ENCODE measurements around the gene CDH13. TPM values are rescaled to one million over a fixed set of nuclear protein-coding genes. Genes with fewer than 3 reads are reported as not detected.

Gene CDH13
- total and polyA plus RNA-seq, 2 experiments from 2014 or later, result 2.9 to 4.8 TPM

DNA sequence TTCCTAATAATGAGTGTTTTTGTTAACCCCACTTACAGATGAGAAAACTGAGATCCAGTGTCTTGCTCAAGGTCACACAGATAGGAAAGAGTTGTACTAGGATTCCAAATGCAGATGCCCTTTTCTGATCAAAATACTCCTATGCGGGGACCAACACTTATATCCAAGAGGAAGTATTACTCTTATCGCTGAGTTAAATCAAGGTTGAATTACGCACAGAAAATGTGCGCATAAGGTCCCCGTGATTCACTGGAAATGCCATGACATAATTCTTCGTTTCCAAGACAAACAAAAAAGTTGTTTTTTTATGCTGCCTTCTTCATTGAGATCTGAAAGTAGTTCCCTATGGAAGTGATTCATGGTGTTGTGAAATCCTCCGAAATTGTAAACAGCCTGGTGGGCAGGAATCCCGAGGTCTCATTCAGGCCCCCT is 717.2 kb downstream of the CDH13 start:
- H3K27me3 ChIP-seq, result no peaks in the 10 kb centered on the region
- H3K4me1 ChIP-seq (ENCODE audit: low read depth), result no peaks in the 10 kb centered on the region
- H3K9me3 ChIP-seq (ENCODE audit: low read depth), result no peaks in the 10 kb centered on the region
- TF ChIP-seq, protein P1, sequence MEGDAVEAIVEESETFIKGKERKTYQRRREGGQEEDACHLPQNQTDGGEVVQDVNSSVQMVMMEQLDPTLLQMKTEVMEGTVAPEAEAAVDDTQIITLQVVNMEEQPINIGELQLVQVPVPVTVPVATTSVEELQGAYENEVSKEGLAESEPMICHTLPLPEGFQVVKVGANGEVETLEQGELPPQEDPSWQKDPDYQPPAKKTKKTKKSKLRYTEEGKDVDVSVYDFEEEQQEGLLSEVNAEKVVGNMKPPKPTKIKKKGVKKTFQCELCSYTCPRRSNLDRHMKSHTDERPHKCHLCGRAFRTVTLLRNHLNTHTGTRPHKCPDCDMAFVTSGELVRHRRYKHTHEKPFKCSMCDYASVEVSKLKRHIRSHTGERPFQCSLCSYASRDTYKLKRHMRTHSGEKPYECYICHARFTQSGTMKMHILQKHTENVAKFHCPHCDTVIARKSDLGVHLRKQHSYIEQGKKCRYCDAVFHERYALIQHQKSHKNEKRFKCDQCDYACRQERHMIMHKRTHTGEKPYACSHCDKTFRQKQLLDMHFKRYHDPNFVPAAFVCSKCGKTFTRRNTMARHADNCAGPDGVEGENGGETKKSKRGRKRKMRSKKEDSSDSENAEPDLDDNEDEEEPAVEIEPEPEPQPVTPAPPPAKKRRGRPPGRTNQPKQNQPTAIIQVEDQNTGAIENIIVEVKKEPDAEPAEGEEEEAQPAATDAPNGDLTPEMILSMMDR (IDR thresholded peaks at IDR 0.05; ENCODE audit: low read depth, low read length), result no peak
- H3K36me3 ChIP-seq, result no peaks in the 10 kb centered on the region
- peak in 1 of 2 donors; percentile 94 for DNase-seq (ENCODE audit: low read depth in 1 of 2, low spot score in 1 of 2)
- H3K27ac ChIP-seq, result no peak overlapping the region
- H3K4me3 ChIP-seq, result no peak overlapping the region

DNA sequence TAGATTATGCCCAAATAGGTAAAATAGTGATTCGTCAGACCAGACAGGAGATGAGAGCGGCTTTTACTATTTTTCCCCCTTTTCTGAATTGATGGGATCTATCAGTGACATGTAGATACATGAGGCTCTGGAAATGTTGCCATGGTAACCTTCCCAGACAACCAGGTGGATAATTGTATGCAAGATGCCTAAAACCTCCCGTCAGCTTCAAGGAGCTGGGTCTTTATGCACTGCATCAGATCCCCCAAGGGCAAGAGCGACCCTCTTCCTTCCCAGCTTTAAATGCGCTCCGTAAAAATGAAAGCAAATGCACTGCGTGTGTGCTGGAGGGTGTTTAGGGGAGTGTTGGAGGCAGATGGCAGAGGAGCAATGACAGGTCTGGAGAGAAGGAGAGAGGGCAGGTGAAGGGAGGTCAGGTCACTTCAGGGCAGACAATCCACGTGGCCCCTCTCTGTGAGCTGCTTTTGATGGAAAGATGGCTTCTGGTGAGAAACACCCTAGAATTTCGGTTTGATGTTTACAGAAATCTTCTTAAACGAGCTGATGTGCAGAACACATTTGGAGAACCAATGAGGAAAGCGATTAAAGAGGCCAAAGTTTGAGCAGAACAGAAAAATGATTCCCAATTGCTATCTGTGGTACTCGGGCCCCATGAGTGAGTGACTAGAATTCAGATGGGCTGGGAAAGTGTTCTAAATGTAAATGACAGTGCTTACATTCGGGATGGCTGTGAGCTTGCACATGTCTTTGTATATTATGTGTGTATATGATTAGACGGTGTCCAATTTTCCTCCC is 719.3 kb downstream of the CDH13 start:
- Histone ChIP-seq H3K9me3 (ENCODE audit: low read depth) (no peaks in the 10 kb centered on the region), H3K27ac (no peak overlapping the region), H3K36me3 (no peaks in the 10 kb centered on the region), H3K4me1 (ENCODE audit: low read depth) (no peaks in the 10 kb centered on the region), H3K4me3 (no peak overlapping the region), H3K27me3 (no peaks in the 10 kb centered on the region)
- DNase-seq (ENCODE audit: low read depth in 1 of 2, low spot score in 1 of 2), result no peak
- TF ChIP-seq, protein P1 (IDR thresholded peaks at IDR 0.05; ENCODE audit: low read depth, low read length), result no peak

DNA sequence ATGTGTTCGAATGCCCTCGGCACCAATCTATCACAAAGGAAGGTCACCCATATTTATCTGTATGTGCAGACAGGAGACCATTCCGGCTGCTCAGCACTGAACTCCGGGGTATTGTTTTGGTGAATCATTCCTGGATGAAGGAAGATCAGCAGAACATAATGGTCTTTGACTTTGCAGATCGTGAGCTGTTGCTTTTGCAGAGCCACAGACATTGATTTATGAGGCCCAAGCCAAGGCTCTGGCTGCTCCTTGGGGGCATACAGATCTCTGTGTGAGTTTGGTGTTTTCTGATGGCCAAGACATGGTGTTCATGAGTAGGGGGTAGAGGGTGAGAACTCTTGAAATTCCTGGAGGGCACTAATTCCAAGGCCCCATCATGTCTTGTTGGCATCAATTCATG is 722.2 kb downstream of the CDH13 start:
- no peaks in the 10 kb centered on the region for H3K9me3 ChIP-seq (ENCODE audit: low read depth)
- no peaks in the 10 kb centered on the region for H3K4me1 ChIP-seq (ENCODE audit: low read depth)
- no peak for DNase-seq (ENCODE audit: low read depth in 1 of 2, low spot score in 1 of 2)
- no peak overlapping the region for H3K4me3 ChIP-seq
- H3K27ac ChIP-seq, result no peak overlapping the region
- no peaks in the 10 kb centered on the region for H3K36me3 ChIP-seq
- TF ChIP-seq, protein P1 (IDR thresholded peaks at IDR 0.05; ENCODE audit: low read depth, low read length), result no peak
- H3K27me3 ChIP-seq, result no peaks in the 10 kb centered on the region

DNA sequence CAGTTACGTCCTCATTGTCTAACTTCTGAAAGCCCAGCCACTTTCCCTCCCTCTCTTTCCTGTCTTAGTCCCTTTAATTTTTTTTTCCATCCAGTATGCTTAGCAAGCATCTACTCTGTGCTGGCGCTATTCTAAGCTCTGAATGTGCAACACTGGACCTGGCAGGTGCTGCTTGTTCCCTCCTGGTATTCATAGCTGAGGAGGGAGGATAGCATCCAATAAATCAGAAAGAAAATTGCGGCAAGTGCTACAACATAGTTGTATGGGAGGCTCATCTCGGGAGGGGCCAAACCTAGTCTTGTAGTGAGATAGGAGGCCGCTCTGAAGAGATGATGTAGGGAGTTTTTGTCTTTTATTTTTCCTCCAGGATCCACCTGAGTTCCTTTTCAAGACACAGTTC is 723.7 kb downstream of the CDH13 start:
- no peaks in the 10 kb centered on the region for H3K27me3 ChIP-seq
- H3K27ac ChIP-seq, result no peak overlapping the region
- H3K4me1 ChIP-seq (ENCODE audit: low read depth), result no peaks in the 10 kb centered on the region
- TF ChIP-seq, protein P1 (IDR thresholded peaks at IDR 0.05; ENCODE audit: low read depth, low read length), result no peak
- no peaks in the 10 kb centered on the region for H3K9me3 ChIP-seq (ENCODE audit: low read depth)
- no peak for DNase-seq (ENCODE audit: low read depth in 1 of 2, low spot score in 1 of 2)
- H3K36me3 ChIP-seq, result no peaks in the 10 kb centered on the region
- H3K4me3 ChIP-seq, result no peak overlapping the region

DNA sequence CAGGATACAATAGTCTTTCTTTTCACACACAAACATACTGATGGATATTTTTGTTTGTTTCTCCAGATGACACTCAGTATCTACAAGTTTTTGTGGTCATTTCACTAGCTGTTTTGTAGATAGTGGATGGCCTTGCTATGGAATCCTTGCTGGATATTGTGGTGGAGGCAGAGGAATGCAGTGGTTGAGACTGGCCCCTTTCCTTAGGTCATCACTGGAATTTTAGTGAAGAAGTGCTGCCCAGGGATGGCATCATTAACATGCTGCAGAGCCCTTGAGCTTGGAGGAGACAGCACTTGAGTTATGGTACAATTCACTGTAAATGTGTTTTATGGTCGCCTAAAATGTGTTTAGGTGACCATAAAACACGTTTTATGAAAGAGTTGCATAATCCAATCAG is 725.1 kb downstream of the CDH13 start:
- Histone ChIP-seq H3K9me3 (ENCODE audit: low read depth) (no peaks in the 10 kb centered on the region), H3K4me3 (no peak overlapping the region), H3K27me3 (no peaks in the 10 kb centered on the region), H3K27ac (no peak overlapping the region), H3K36me3 (no peaks in the 10 kb centered on the region), H3K4me1 (ENCODE audit: low read depth) (no peaks in the 10 kb centered on the region)
- TF ChIP-seq, protein P1 (IDR thresholded peaks at IDR 0.05; ENCODE audit: low read depth, low read length), result no peak
- peak in 1 of 2 donors; percentile 30 for DNase-seq (ENCODE audit: low read depth in 1 of 2, low spot score in 1 of 2)

Measured in cardiac muscle cell (in vitro differentiated cells and primary cell).